IPS-20b (cell line): Measurements from ENCODE around the gene FNDC7.

Experiments used
- H3K27ac ChIP-seq: one replicate; pipeline ENCODE4 v1.5.1; 2013; ENCODE audit warnings: low read length
- H3K27me3 ChIP-seq: 2 replicates; pipeline ENCODE4 v1.6.1; 2013; ENCODE audit warnings: mild to moderate bottlenecking, low read length, inconsistent platforms; ENCODE audit not compliant: insufficient read depth
- H3K36me3 ChIP-seq: 2 replicates; pipeline ENCODE4 v1.6.1; 2013; ENCODE audit warnings: low read depth, mild to moderate bottlenecking, inconsistent platforms, low read length, moderate library complexity; ENCODE audit not compliant: insufficient read depth
- H3K4me1 ChIP-seq: 2 replicates; pipeline ENCODE4 v1.6.1; 2013; ENCODE audit warnings: mild to moderate bottlenecking, control low read depth, inconsistent platforms, low read length, moderate library complexity; ENCODE audit not compliant: insufficient read depth
- H3K4me3 ChIP-seq: 2 replicates; pipeline ENCODE4 v1.5.1; 2013; ENCODE audit warnings: mild to moderate bottlenecking, low read length, inconsistent platforms
- H3K9ac ChIP-seq: 2 replicates; pipeline ENCODE4 v1.6.1; 2013; ENCODE audit warnings: low read depth, mild to moderate bottlenecking, inconsistent platforms, low read length, moderate library complexity
- H3K9me3 ChIP-seq: 2 replicates; pipeline ENCODE4 v1.6.1; 2013; ENCODE audit warnings: mild to moderate bottlenecking, low read depth, low read length, inconsistent platforms; ENCODE audit not compliant: insufficient read depth

Gene FNDC7

DNA sequence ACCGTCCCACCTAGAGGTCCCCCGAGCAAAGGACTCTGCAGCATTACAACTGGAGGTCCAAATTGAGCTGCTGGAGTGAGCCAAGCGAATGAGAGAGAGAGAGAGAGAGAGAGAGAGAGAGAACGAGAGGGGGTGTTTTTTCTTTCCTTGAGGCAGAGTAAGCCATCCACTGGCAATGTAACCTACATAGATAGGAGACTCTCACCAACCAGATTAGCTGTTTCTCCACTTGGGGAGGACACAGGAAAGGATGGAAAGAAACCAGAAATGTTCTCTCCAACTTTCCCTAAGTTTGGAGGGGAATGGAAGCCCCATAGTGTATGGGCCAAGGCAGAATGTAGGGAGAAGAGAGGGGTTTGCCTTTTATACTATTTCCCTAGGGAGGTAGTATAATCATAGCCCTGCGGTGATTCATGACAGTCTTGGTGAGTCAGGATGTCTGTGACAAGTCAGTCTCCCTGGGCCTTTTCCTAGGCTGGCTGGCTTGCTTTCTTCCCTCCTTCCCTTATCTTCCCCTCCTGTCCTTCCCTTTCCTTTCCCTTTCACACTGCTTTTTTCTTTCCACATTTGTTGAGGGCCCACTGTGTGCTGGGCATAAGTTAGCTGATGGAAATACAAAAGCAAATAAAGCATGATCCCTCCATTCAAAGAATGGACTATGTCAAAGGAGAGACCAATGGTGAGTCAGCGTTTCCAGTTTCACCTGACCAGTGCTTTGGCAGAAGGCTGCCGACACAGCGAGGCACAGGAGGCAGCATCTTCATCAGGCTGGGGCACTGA lies 7.1 kb downstream of the FNDC7 start:
- Histone ChIP-seq H3K27ac (no peak overlapping the region), H3K4me3 (no peak overlapping the region), H3K27me3 (no peaks in the 10 kb centered on the region), H3K4me1 (peaks cover 26% of the 10 kb centered on the region), H3K9ac (no peak overlapping the region; the same call in 1 of the 2 replicates), H3K9me3 (no peaks in the 10 kb centered on the region), H3K36me3 (no peaks in the 10 kb centered on the region)

DNA sequence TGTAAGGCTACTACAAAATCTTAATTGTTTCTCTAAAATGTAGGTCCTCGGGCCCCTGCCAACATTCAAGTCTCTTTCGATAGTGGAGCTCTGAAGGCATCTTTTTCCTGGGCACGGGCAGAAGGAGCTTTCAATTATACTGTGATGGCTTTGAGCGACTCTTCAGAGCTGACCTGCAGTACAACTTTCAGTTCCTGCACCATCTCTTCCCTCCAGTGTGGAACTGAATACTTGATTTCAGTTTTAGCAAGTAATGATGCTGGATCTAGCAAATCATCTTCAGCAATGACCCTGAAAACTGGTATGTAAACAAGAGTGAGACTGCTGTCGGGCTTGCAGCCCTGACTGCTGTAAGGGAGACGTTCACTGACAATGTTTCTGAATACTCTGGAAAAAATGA lies 9.6 kb downstream of the FNDC7 start:
- H3K9ac ChIP-seq, result no peak overlapping the region
- H3K9me3 ChIP-seq, result no peaks in the 10 kb centered on the region
- no peaks in the 10 kb centered on the region for H3K36me3 ChIP-seq
- peaks cover 26% of the 10 kb centered on the region for H3K4me1 ChIP-seq
- H3K27me3 ChIP-seq, result no peaks in the 10 kb centered on the region
- H3K27ac ChIP-seq, result no peak overlapping the region
- no peak overlapping the region for H3K4me3 ChIP-seq

DNA sequence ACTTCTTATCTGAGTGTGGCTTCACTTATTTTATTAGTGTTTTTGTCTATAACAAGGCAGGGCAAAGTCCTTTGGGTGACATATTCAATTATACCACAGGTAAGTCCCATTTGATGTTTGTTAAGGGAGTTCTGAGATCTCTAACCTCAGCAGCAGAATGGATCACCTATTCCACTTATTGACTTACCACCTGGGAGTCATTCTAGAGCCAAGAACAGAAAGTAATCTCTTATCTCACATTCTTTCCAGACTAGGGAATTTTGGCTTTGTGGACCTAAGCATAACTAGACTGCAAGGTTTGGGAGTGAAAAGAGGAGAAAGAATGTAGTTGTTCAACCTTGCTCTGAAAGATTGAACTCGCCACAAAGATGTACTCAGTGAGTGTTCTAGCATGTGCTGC lies 13.2 kb downstream of the FNDC7 start:
- Histone ChIP-seq H3K4me3 (no peak overlapping the region), H3K9me3 (no peaks in the 10 kb centered on the region), H3K27me3 (no peaks in the 10 kb centered on the region), H3K36me3 (no peaks in the 10 kb centered on the region), H3K4me1 (no peaks in the 10 kb centered on the region), H3K9ac (no peak overlapping the region), H3K27ac (no peak overlapping the region)

DNA sequence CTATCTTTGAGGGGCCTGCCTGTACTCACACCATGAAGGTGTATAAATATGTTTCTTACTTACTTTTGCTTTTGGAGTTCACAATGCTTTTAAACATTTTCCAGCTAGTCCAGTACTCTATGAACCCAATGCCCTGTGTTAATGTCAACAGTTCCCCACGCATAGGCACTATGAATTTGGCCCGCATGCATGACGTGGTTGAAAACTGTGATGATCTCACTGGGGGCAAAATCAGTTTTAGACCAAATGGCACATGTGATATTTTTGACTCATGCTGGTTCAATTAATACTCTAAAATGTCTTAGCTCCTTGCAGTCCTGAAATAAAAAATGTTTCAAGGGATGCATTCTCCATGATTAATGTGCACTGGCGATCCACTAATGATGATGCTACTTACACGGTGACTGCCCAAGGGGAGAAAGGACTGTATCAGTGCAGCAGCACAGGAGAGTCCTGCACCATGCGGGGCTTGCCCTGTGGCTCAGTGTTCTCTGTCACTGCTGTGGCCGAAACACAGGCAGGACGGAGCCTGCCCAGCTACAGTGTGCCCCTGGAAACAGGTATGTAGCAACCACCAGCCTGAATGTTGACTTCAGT lies 15.7 kb downstream of the FNDC7 start:
- no peak overlapping the region for H3K9ac ChIP-seq
- no peaks in the 10 kb centered on the region for H3K36me3 ChIP-seq
- no peaks in the 10 kb centered on the region for H3K27me3 ChIP-seq
- no peaks in the 10 kb centered on the region for H3K4me1 ChIP-seq
- no peak overlapping the region for H3K4me3 ChIP-seq
- H3K9me3 ChIP-seq, result no peaks in the 10 kb centered on the region
- H3K27ac ChIP-seq, result no peak overlapping the region

DNA sequence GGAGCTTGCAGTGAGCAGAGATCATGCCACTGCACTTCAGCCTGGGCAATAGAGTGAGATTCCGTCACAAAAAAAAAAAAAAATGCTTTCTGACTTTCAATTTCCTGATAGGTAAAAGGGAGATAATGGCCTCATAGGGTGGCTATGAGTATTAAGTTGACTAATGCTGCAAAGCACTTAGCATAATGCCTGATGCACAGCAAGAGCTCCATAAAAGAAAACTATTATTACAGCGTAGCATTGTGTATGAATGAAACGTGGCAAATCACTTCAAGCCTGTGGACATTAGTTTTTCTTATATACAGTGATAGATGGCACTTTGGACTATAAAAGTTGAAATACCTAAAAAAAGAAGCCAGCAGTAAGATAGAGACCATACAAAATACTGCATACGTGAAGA lies 16.8 kb downstream of the FNDC7 start:
- Histone ChIP-seq H3K36me3 (no peaks in the 10 kb centered on the region), H3K9me3 (no peaks in the 10 kb centered on the region), H3K27ac (no peak overlapping the region)

DNA sequence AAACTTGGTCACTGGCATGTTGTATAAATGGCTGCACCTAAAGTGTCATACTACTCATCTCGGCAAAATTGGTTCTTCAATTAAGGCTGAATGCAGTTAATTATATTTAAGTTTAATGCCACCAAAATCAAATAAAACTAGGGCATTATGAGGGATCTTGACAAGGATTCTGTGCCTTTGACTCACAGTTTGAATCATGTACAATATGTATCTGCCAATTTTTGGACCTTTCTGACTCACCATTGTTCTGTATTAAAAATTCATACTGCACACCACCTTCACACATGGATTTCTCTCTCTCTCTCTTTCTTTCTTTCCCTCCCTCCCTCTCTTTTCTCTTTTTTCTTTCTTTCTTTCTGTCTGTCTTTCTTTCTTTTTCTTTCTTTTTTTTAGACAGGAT lies 19.7 kb downstream of the FNDC7 start:
- Histone ChIP-seq H3K4me3 (no peak overlapping the region), H3K27me3 (no peaks in the 10 kb centered on the region), H3K9ac (no peak overlapping the region), H3K9me3 (no peaks in the 10 kb centered on the region), H3K36me3 (no peaks in the 10 kb centered on the region), H3K27ac (no peak overlapping the region), H3K4me1 (no peaks in the 10 kb centered on the region)

More for the DNA sequence above, 16.8 kb downstream of the FNDC7 start:
- no peak overlapping the region for H3K4me3 ChIP-seq
- no peaks in the 10 kb centered on the region for H3K4me1 ChIP-seq
- no peak overlapping the region for H3K9ac ChIP-seq
- no peaks in the 10 kb centered on the region for H3K27me3 ChIP-seq

DNA sequence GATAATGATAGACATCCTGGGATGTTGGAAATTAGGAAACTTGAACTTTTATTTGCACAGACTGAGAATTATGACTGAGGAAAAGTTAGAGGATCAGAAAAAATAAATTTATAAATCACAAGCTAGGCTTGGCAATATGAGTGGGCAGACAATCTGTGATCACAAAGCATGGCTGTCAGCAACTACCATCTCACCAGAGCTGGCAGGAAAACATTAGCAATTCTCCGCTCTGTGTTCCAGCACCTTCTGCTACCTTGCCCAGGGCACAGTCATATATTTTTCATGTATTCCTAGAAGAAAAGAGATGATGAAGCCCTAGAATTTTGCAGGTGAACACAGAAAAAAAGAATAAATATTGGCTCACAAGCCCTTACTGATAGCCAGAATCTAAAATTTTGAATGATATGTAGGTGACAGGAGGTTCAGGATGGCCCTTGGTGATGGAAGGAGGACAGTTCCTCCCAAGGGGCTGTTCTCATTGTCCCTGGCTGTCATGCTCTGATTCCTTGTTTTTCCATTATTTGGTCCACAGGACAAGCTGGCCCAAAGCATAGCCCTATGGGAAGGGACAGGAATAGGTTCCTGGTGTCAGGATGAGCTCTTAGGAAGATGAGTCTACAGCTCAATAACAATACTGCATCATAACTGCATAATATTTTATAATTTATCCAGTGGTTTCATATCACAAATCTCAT lies 21.6 kb downstream of the FNDC7 start:
- no peaks in the 10 kb centered on the region for H3K36me3 ChIP-seq
- H3K27ac ChIP-seq, result no peak overlapping the region
- no peaks in the 10 kb centered on the region for H3K9me3 ChIP-seq
- H3K4me3 ChIP-seq, result no peak overlapping the region
- H3K4me1 ChIP-seq, result no peaks in the 10 kb centered on the region; the same call in 1 of the 2 replicates
- H3K27me3 ChIP-seq, result no peaks in the 10 kb centered on the region
- H3K9ac ChIP-seq, result no peak overlapping the region

DNA sequence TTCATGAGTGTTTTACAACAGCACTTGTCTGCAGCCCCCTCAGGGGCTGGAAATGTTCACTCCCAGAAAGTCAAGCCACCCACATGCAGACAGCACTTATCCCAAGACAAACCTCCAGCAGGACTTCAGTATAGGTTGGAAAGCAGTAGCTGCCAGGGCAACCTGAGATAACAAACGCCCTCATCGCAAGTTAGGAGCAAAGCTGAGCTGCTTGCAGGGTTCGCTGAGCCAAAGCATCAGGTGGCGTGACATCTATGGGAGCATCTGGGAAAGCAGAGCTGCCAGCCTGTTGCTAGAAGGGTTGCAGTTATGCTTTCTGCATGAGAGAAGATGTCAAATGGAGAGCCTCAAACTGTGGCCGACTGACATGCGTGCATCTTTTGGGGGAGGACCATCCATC lies 29.5 kb downstream of the FNDC7 start:
- H3K9ac ChIP-seq, result no peak overlapping the region
- H3K36me3 ChIP-seq, result no peaks in the 10 kb centered on the region
- H3K4me1 ChIP-seq, result peaks cover 3% of the 10 kb centered on the region; the same call in 1 of the 2 replicates
- H3K27ac ChIP-seq, result no peak overlapping the region
- no peaks in the 10 kb centered on the region for H3K9me3 ChIP-seq
- H3K27me3 ChIP-seq, result peaks cover 9% of the 10 kb centered on the region
- no peak overlapping the region for H3K4me3 ChIP-seq

DNA sequence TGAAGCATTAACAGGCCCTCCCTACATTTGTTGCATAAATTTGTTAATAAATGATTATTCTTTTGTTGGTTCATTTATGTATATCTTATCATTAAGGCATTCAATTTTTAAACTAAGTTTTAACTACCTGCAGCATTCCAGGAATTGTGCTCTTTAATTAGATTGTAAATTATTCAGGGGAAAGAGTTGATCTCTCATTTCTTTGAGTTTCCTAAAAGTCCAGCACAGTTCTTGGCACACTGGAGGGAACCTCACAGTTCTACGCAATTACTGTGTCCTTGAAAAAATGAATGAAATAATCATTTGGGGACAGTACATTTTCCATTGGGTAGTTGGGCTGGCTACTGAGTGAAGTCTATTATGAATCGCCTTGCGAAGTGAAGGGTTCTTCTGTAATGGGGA lies 33.3 kb downstream of the FNDC7 start:
- H3K27ac ChIP-seq, result no peak overlapping the region
- no peaks in the 10 kb centered on the region for H3K9me3 ChIP-seq
- peaks cover 9% of the 10 kb centered on the region for H3K27me3 ChIP-seq
- H3K4me3 ChIP-seq, result no peak overlapping the region
- peaks cover 3% of the 10 kb centered on the region; the same call in 1 of the 2 replicates for H3K4me1 ChIP-seq
- 0 out of 2 replicates have a peak, but pooled peaks cover 7% of the 10 kb centered on the region for H3K36me3 ChIP-seq
- H3K9ac ChIP-seq, result no peak overlapping the region

DNA sequence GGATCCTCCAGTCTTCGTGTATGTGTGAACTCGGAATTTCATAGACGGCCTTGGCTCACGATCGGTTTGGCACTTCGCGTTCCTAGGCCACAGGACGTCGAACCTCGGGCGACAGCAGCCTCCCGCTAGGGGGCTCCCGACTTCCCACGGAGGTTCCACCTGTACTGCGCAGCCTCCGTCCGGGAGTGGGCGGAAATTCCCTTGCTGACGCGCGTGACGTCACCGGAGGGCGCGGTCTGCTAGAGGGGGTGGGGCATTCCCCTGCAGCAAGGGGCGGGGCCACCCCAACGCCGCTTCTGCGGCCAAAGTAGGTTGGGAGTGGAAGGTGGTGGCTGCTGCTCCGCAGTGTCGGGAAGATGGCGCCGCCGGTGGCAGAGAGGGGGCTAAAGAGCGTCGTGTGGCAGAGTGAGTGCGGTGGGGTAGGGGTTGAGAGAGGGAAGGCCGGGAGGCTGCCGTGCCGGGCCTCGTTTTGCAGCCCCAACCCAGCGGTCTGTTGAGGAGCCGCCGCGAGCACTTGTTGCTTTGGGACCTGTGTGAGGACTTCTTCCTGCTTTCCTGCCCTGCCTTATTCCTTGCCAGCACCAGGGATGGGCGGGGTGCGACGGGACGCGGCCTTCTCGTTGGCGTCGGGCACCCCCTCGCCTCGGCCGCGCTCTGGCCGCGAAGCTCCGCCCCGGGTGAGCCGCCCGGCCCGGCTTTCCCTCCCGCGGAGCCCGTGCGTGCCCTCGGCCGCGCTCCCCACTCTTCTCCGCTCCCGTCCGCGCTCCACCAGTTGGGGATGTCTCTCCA lies 33.9 kb downstream of the FNDC7 start, which contains the start of gene STXBP3:
Gene STXBP3 (plus strand): TSS at position 293 of the 789 bp plus-strand sequence. CDS start 64 bp downstream, at position 357.
- peak within 1 kb of the TSS; percentile 77 for H3K9ac ChIP-seq
- H3K4me1 ChIP-seq, result peaks cover 3% of the 10 kb centered on the region; the same call in 1 of the 2 replicates
- peak within 1 kb of the TSS; percentile 80 for H3K4me3 ChIP-seq
- H3K27ac ChIP-seq, result peak within 1 kb of the TSS; percentile 76
- peaks cover 9% of the 10 kb centered on the region for H3K27me3 ChIP-seq
- no peaks in the 10 kb centered on the region for H3K9me3 ChIP-seq
- 0 out of 2 replicates have a peak, but pooled peaks cover 7% of the 10 kb centered on the region for H3K36me3 ChIP-seq

DNA sequence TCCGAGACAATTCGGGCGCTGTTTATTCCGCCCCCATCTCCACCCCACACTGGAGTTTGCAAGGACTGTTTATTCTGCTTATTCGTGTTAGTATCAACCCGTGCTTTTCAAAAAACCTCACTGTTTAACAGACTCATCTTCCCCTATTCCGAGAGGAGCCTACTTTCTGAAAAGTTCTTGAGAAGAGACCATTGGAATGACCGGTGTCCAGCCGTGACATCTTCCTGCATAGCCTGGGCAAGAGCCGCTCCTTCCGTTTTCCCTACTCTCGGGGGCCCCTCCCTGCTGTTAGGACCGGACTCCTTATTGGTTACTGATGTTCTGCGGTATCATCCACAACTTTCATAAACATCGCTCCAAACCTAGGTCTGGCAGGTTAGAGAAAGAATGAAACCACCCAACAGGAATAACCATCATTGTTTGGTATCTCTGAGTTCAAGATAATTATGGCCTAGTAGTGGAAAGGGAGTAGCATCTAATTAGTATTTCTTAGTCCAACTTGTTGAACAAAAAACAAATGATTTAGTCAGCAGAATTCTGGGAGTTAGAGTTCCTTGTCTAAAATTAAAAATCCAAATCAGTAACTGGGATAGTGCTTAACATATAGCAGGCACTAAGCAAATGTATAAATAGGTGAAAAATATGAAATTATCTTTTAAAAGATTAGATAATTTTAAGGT lies 34.6 kb downstream of the FNDC7 start:
- Histone ChIP-seq H3K27ac (peak overlapping the region; percentile 76), H3K9ac (peak overlapping the region; percentile 77; the same call in 1 of the 2 replicates)

More for the DNA sequence above, 34.6 kb downstream of the FNDC7 start:
- Histone ChIP-seq H3K27me3 (peaks cover 9% of the 10 kb centered on the region), H3K4me3 (peak overlapping the region; percentile 80), H3K9me3 (no peaks in the 10 kb centered on the region), H3K4me1 (peaks cover 3% of the 10 kb centered on the region; the same call in 1 of the 2 replicates), H3K36me3 (peaks cover 10% of the 10 kb centered on the region)
